AG10803 (cell line): ENCODE data around the gene IL23R.

Source experiments
- DNase-seq: peaks from one replicate; pipeline ENCODE4 v3.0.0; 2010; ENCODE audit warnings: low read depth
- H3K4me3 ChIP-seq: 2 replicates; pipeline ENCODE4 v1.5.1; 2011; ENCODE audit warnings: mild to moderate bottlenecking, low read length, control low read depth
- TF ChIP-seq, protein P1 (sequence below): conservative IDR thresholded peaks from 2 replicates; pipeline ENCODE4 v1.5.1; 2011; ENCODE audit warnings: mild to moderate bottlenecking, low read length, control low read depth, inconsistent platforms

Gene IL23R

DNA sequence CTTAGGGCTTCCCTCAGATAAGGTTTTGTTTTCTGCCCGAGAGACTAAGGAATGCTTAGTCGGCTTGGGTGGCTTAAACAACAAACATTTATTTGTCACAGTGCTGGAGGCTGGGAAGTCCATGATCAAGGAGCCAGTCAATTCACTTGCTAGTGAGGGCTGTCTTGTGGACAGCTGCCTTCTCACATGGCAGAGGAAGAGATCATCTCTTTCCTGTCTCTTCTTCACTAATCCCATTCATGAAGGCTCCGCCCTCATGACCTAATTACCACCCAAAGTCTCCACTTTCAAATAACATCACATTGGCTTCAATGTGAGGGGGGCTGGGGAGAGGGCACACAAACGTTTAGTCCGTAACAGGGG is 90.9 kb downstream of the IL23R start:
- TF ChIP-seq, protein P1, sequence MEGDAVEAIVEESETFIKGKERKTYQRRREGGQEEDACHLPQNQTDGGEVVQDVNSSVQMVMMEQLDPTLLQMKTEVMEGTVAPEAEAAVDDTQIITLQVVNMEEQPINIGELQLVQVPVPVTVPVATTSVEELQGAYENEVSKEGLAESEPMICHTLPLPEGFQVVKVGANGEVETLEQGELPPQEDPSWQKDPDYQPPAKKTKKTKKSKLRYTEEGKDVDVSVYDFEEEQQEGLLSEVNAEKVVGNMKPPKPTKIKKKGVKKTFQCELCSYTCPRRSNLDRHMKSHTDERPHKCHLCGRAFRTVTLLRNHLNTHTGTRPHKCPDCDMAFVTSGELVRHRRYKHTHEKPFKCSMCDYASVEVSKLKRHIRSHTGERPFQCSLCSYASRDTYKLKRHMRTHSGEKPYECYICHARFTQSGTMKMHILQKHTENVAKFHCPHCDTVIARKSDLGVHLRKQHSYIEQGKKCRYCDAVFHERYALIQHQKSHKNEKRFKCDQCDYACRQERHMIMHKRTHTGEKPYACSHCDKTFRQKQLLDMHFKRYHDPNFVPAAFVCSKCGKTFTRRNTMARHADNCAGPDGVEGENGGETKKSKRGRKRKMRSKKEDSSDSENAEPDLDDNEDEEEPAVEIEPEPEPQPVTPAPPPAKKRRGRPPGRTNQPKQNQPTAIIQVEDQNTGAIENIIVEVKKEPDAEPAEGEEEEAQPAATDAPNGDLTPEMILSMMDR, result no peak
- no peak overlapping the region for H3K4me3 ChIP-seq

DNA sequence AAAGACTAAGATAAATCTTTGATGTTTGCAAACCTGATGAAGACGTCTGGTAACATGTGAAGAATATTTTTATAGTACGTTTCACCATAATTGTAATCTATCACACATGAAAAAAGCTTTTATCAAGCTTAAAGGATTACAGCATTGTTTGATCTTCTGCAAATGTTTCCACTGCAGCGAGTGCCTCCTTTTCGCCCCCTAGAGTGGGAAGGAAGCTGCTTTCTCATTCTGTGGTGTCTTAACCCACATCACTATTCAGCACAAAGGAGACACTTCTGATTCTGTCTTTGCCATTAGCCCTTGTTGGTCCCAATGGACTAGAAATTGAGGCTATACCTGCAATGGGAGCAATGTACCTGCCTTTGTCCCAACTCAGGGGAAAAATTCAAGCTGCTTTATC is 95.4 kb downstream of the IL23R start:
- TF ChIP-seq, protein P1, result peak; percentile 29; the same call in 1 of the 2 replicates
- no peak overlapping the region for H3K4me3 ChIP-seq
- DNase-seq, result no peak

More for the DNA sequence above, 90.9 kb downstream of the IL23R start:
- no peak for DNase-seq

DNA sequence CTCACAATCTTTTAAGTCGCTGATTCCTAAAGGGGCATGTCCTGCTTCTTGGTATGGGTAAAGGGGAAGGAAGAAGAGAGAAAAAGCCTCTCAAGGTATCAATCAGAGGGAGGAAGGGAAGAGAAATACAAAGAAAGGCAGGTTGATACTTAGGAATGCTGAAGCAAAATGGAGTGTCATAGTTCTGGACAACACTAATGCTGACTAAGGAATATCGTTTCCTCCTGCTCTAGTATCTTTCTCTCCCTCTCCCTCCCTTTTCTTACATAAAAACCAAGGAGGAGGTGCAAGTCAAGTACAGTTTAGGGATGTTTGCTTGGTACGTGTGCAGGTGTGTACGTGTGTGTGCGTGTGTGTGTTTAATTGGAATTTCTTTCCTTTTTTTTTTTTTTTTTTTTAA is 96.5 kb downstream of the IL23R start:
- no peak overlapping the region for H3K4me3 ChIP-seq
- TF ChIP-seq, protein P1, result no peak
- DNase-seq, result no peak

DNA sequence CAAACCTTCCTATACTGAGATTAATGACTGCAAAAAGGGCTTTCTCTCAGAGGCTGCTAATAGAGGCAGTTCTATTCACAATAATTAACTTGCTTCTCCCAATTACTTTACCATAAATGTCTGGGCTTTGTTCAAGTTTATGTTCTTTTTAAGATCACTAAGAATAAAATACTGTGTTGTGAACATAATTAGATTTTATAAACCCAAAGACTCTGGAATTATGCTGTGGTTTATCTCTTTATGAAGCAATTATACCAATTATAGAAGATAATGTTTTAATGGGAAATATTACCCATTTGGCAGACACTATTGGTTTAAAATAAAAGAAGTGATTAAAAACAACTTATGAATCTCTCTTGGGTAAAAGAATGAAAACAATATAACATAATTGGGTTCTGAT is 97.9 kb downstream of the IL23R start:
- H3K4me3 ChIP-seq, result no peak overlapping the region
- TF ChIP-seq, protein P1, result no peak
- no peak for DNase-seq

DNA sequence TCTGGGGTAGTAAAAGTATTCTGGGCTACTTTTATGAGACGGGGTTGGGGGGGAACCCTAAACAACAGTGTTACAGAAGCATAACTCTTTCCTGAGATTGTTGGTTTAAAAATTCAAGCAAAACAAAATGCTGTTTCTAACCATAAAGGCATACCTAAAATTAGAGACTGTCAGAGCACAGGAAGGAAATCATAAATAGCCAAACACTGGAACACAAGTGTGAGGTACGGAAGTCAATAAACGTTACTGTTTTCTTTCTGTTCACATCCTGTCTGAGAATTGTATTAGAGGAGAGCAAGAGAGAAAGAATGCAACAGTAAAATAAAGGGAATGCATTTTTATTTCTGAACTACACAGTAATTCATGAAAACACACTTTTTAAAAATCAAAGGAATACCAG is 98.6 kb downstream of the IL23R start:
- DNase-seq, result no peak
- H3K4me3 ChIP-seq, result no peak overlapping the region
- TF ChIP-seq, protein P1, result no peak

DNA sequence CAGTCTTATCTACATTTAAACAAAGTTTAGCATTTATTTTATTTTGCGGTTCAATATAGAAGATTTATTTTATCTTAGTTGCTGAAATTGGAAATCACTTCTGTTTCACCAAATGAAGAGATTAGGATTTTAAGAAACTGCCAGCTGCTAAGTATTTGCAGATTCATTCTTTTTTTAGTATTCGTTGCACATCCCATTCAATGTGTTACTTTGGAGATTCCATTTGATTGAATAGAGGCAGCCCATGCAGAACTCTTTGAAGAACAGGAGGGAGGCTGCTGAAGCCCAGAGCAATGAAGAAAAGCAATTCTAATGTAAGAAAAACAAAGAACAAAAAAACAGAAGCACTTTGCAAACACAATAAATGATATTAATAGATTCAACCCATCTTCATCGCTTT is 102.8 kb downstream of the IL23R start:
- H3K4me3 ChIP-seq, result no peak overlapping the region
- TF ChIP-seq, protein P1, result no peak
- DNase-seq, result no peak

DNA sequence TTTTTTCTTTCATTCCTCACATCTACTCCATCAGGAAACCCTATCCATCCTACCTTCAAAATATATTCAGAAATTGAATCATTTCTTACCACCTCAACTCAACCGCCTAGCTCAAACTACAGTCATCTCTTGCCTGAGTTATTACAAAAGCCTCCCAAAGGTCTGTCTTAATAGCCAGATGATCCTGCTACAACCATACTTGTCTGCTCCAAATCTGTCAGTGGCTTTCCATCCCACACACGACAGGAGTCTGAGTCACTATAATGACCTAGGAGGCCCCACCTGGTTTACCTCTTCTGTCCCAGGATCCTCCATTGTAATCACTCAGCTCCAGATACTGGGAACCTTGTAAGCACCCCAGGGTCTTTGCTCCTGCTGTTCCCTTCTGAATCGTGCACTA is 104.3 kb downstream of the IL23R start:
- no peak for DNase-seq
- no peak overlapping the region for H3K4me3 ChIP-seq
- TF ChIP-seq, protein P1, result no peak
